Measurements from ENCODE around the gene DEFB131A. TPM values are rescaled to one million over a fixed set of nuclear protein-coding genes. Genes with fewer than 3 reads are reported as not detected.
"Not testable (repeated sequence)": the region's sequence is repeated elsewhere in the genome, so short reads cannot be mapped to it uniquely, and the experiment has no call there.

DEFB131A gene
- total RNA-seq, 1 donor from 2014 or later: not detected

- H3K9ac ChIP-seq (ENCODE audit: low read depth in 1 of 3, low read length in 3 of 3); H3K36me3 ChIP-seq (ENCODE audit: control insufficient read depth in 3 of 3, insufficient read depth in 3 of 3, low read length in 3 of 3); H3K9me3 ChIP-seq (ENCODE audit: control insufficient read depth in 3 of 3, low read length in 3 of 3); H3K4me1 ChIP-seq (ENCODE audit: control insufficient read depth in 3 of 3, insufficient read depth in 3 of 3, low read length in 3 of 3); H3K27ac ChIP-seq (ENCODE audit: low read depth, low read length); H3K27me3 ChIP-seq (ENCODE audit: control insufficient read depth in 3 of 3, insufficient read depth in 3 of 3, low read length in 3 of 3); H3K4me3 ChIP-seq (ENCODE audit: low read length in 3 of 3): not testable (repeated sequence)
These were observed 8.0 kb downstream of the DEFB131A start for GRCh38 chr4:9452251-9452650.

GRCh38 chr4:9454284-9454683 is 10.1 kb downstream of the DEFB131A start:
- H3K27me3 ChIP-seq (ENCODE audit: control insufficient read depth in 3 of 3, insufficient read depth in 3 of 3, low read length in 3 of 3): not testable (repeated sequence)

GRCh38 chr4:9455046-9455445 is 10.8 kb downstream of the DEFB131A start:
- H3K9me3 ChIP-seq (ENCODE audit: control insufficient read depth in 3 of 3, low read length in 3 of 3); H3K27me3 ChIP-seq (ENCODE audit: control insufficient read depth in 3 of 3, insufficient read depth in 3 of 3, low read length in 3 of 3); H3K36me3 ChIP-seq (ENCODE audit: control insufficient read depth in 3 of 3, insufficient read depth in 3 of 3, low read length in 3 of 3); H3K4me1 ChIP-seq (ENCODE audit: control insufficient read depth in 3 of 3, insufficient read depth in 3 of 3, low read length in 3 of 3); H3K4me3 ChIP-seq (ENCODE audit: low read length in 3 of 3); H3K9ac ChIP-seq (ENCODE audit: low read depth in 1 of 3, low read length in 3 of 3); H3K27ac ChIP-seq (ENCODE audit: low read depth, low read length): not testable (repeated sequence)

More at GRCh38 chr4:9454284-9454683, 10.1 kb downstream of the DEFB131A start:
- H3K4me3 ChIP-seq (ENCODE audit: low read length in 3 of 3); H3K9ac ChIP-seq (ENCODE audit: low read depth in 1 of 3, low read length in 3 of 3); H3K27ac ChIP-seq (ENCODE audit: low read depth, low read length); H3K9me3 ChIP-seq (ENCODE audit: control insufficient read depth in 3 of 3, low read length in 3 of 3); H3K36me3 ChIP-seq (ENCODE audit: control insufficient read depth in 3 of 3, insufficient read depth in 3 of 3, low read length in 3 of 3); H3K4me1 ChIP-seq (ENCODE audit: control insufficient read depth in 3 of 3, insufficient read depth in 3 of 3, low read length in 3 of 3): not testable (repeated sequence)

GRCh38 chr4:9479466-9479865 is 35.3 kb downstream of the DEFB131A start:
- not testable (repeated sequence) for H3K36me3 ChIP-seq (ENCODE audit: control insufficient read depth in 3 of 3, insufficient read depth in 3 of 3, low read length in 3 of 3); H3K4me3 ChIP-seq (ENCODE audit: low read length in 3 of 3); H3K27me3 ChIP-seq (ENCODE audit: control insufficient read depth in 3 of 3, insufficient read depth in 3 of 3, low read length in 3 of 3); H3K27ac ChIP-seq (ENCODE audit: low read depth, low read length); H3K9me3 ChIP-seq (ENCODE audit: control insufficient read depth in 3 of 3, low read length in 3 of 3); H3K9ac ChIP-seq (ENCODE audit: low read depth in 1 of 3, low read length in 3 of 3); H3K4me1 ChIP-seq (ENCODE audit: control insufficient read depth in 3 of 3, insufficient read depth in 3 of 3, low read length in 3 of 3)

- H3K9ac ChIP-seq (ENCODE audit: low read depth in 1 of 3, low read length in 3 of 3); H3K27ac ChIP-seq (ENCODE audit: low read depth, low read length); H3K4me3 ChIP-seq (ENCODE audit: low read length in 3 of 3); H3K36me3 ChIP-seq (ENCODE audit: control insufficient read depth in 3 of 3, insufficient read depth in 3 of 3, low read length in 3 of 3); H3K27me3 ChIP-seq (ENCODE audit: control insufficient read depth in 3 of 3, insufficient read depth in 3 of 3, low read length in 3 of 3); H3K9me3 ChIP-seq (ENCODE audit: control insufficient read depth in 3 of 3, low read length in 3 of 3); H3K4me1 ChIP-seq (ENCODE audit: control insufficient read depth in 3 of 3, insufficient read depth in 3 of 3, low read length in 3 of 3): not testable (repeated sequence)
These were observed 35.9 kb downstream of the DEFB131A start for GRCh38 chr4:9480066-9480465.

- not testable (repeated sequence) for H3K27me3 ChIP-seq (ENCODE audit: control insufficient read depth in 3 of 3, insufficient read depth in 3 of 3, low read length in 3 of 3); H3K36me3 ChIP-seq (ENCODE audit: control insufficient read depth in 3 of 3, insufficient read depth in 3 of 3, low read length in 3 of 3); H3K9me3 ChIP-seq (ENCODE audit: control insufficient read depth in 3 of 3, low read length in 3 of 3); H3K4me1 ChIP-seq (ENCODE audit: control insufficient read depth in 3 of 3, insufficient read depth in 3 of 3, low read length in 3 of 3); H3K27ac ChIP-seq (ENCODE audit: low read depth, low read length); H3K4me3 ChIP-seq (ENCODE audit: low read length in 3 of 3); H3K9ac ChIP-seq (ENCODE audit: low read depth in 1 of 3, low read length in 3 of 3)
These were observed 38.7 kb downstream of the DEFB131A start for GRCh38 chr4:9482871-9483270.

GRCh38 chr4:9483682-9484081 is 39.5 kb downstream of the DEFB131A start:
- not testable (repeated sequence) for H3K36me3 ChIP-seq (ENCODE audit: control insufficient read depth in 3 of 3, insufficient read depth in 3 of 3, low read length in 3 of 3); H3K9me3 ChIP-seq (ENCODE audit: control insufficient read depth in 3 of 3, low read length in 3 of 3); H3K4me3 ChIP-seq (ENCODE audit: low read length in 3 of 3); H3K27me3 ChIP-seq (ENCODE audit: control insufficient read depth in 3 of 3, insufficient read depth in 3 of 3, low read length in 3 of 3); H3K4me1 ChIP-seq (ENCODE audit: control insufficient read depth in 3 of 3, insufficient read depth in 3 of 3, low read length in 3 of 3); H3K27ac ChIP-seq (ENCODE audit: low read depth, low read length); H3K9ac ChIP-seq (ENCODE audit: low read depth in 1 of 3, low read length in 3 of 3)

- not testable (repeated sequence) for H3K4me3 ChIP-seq (ENCODE audit: low read length in 3 of 3); H3K9ac ChIP-seq (ENCODE audit: low read depth in 1 of 3, low read length in 3 of 3); H3K36me3 ChIP-seq (ENCODE audit: control insufficient read depth in 3 of 3, insufficient read depth in 3 of 3, low read length in 3 of 3); H3K27me3 ChIP-seq (ENCODE audit: control insufficient read depth in 3 of 3, insufficient read depth in 3 of 3, low read length in 3 of 3); H3K4me1 ChIP-seq (ENCODE audit: control insufficient read depth in 3 of 3, insufficient read depth in 3 of 3, low read length in 3 of 3); H3K27ac ChIP-seq (ENCODE audit: low read depth, low read length); H3K9me3 ChIP-seq (ENCODE audit: control insufficient read depth in 3 of 3, low read length in 3 of 3)
These were observed 42.7 kb downstream of the DEFB131A start for GRCh38 chr4:9486880-9487279.

- H3K9ac ChIP-seq (ENCODE audit: low read depth in 1 of 3, low read length in 3 of 3); H3K4me3 ChIP-seq (ENCODE audit: low read length in 3 of 3); H3K27me3 ChIP-seq (ENCODE audit: control insufficient read depth in 3 of 3, insufficient read depth in 3 of 3, low read length in 3 of 3); H3K9me3 ChIP-seq (ENCODE audit: control insufficient read depth in 3 of 3, low read length in 3 of 3); H3K36me3 ChIP-seq (ENCODE audit: control insufficient read depth in 3 of 3, insufficient read depth in 3 of 3, low read length in 3 of 3); H3K27ac ChIP-seq (ENCODE audit: low read depth, low read length); H3K4me1 ChIP-seq (ENCODE audit: control insufficient read depth in 3 of 3, insufficient read depth in 3 of 3, low read length in 3 of 3): not testable (repeated sequence)
These were observed 44.6 kb downstream of the DEFB131A start for GRCh38 chr4:9488796-9489195.

- H3K9me3 ChIP-seq (ENCODE audit: control insufficient read depth in 3 of 3, low read length in 3 of 3); H3K27ac ChIP-seq (ENCODE audit: low read depth, low read length); H3K27me3 ChIP-seq (ENCODE audit: control insufficient read depth in 3 of 3, insufficient read depth in 3 of 3, low read length in 3 of 3); H3K36me3 ChIP-seq (ENCODE audit: control insufficient read depth in 3 of 3, insufficient read depth in 3 of 3, low read length in 3 of 3); H3K4me3 ChIP-seq (ENCODE audit: low read length in 3 of 3); H3K4me1 ChIP-seq (ENCODE audit: control insufficient read depth in 3 of 3, insufficient read depth in 3 of 3, low read length in 3 of 3); H3K9ac ChIP-seq (ENCODE audit: low read depth in 1 of 3, low read length in 3 of 3): not testable (repeated sequence)
These were observed 46.3 kb downstream of the DEFB131A start for GRCh38 chr4:9490496-9490895.

- H3K36me3 ChIP-seq (ENCODE audit: control insufficient read depth in 3 of 3, insufficient read depth in 3 of 3, low read length in 3 of 3); H3K4me3 ChIP-seq (ENCODE audit: low read length in 3 of 3); H3K4me1 ChIP-seq (ENCODE audit: control insufficient read depth in 3 of 3, insufficient read depth in 3 of 3, low read length in 3 of 3); H3K27me3 ChIP-seq (ENCODE audit: control insufficient read depth in 3 of 3, insufficient read depth in 3 of 3, low read length in 3 of 3); H3K9me3 ChIP-seq (ENCODE audit: control insufficient read depth in 3 of 3, low read length in 3 of 3); H3K27ac ChIP-seq (ENCODE audit: low read depth, low read length); H3K9ac ChIP-seq (ENCODE audit: low read depth in 1 of 3, low read length in 3 of 3): not testable (repeated sequence)
These were observed 46.8 kb downstream of the DEFB131A start for GRCh38 chr4:9490986-9491385.
